GM23338 (cell line): ENCODE data around the gene SPNS3. TPM values are rescaled to one million over a fixed set of nuclear protein-coding genes. Genes with fewer than 3 reads are reported as not detected.

Source experiments
- ATAC-seq: fragments of 200-7000 bp; cut with Tn5 transposase; 3 replicates; pipeline ENCODE4 v1.9.1; 2020
- DNase-seq: peaks from one replicate; pipeline ENCODE4 v3.0.0-alpha.2; 2015; ENCODE audit warnings: low spot score
- H2AFZ ChIP-seq: fragments of 200-600 bp; sonication (generic); 2 replicates; pipeline ENCODE4 v1.8.0; 2016; ENCODE audit warnings: antibody characterized with exemption, mild to moderate bottlenecking, moderate library complexity
- H3F3A ChIP-seq: fragments of 200-600 bp; sonication (generic); replicated peaks from 2 replicates; pipeline ENCODE4 v1.8.0; 2017; ENCODE audit warnings: antibody characterized with exemption, mixed run types, low read depth
- H3K27ac ChIP-seq: fragments of 200-600 bp; sonication (generic); 2 replicates; pipeline ENCODE4 v1.6.1; 2016; ENCODE audit warnings: low read depth
- H3K27me3 ChIP-seq: fragments of 200-600 bp; sonication (generic); 2 replicates; pipeline ENCODE4 v1.8.0; 2016; ENCODE audit warnings: mild to moderate bottlenecking, mixed run types, moderate library complexity; ENCODE audit not compliant: insufficient read depth
- H3K36me3 ChIP-seq: fragments of 200-600 bp; sonication (generic); 2 replicates; pipeline ENCODE4 v1.8.0; 2016; ENCODE audit warnings: mild to moderate bottlenecking; ENCODE audit not compliant: insufficient read depth
- H3K4me1 ChIP-seq: fragments of 200-600 bp; sonication (generic); 2 replicates; pipeline ENCODE4 v1.8.0; 2016; ENCODE audit warnings: mild to moderate bottlenecking, moderate library complexity; ENCODE audit not compliant: insufficient read depth
- H3K4me2 ChIP-seq: fragments of 200-600 bp; sonication (generic); 2 replicates; pipeline ENCODE4 v1.7.1; 2017; ENCODE audit warnings: mixed run types
- H3K4me3 ChIP-seq: fragments of 200-600 bp; sonication (generic); 2 replicates; pipeline ENCODE4 v1.6.1; 2016; ENCODE audit warnings: mixed run types
- H3K79me2 ChIP-seq: fragments of 200-600 bp; sonication (generic); replicated peaks from 2 replicates; pipeline ENCODE4 v1.8.0; 2017; ENCODE audit warnings: mild to moderate bottlenecking; ENCODE audit not compliant: insufficient read depth
- H3K9me2 ChIP-seq: fragments of 200-600 bp; sonication (generic); 2 replicates; pipeline ENCODE4 v1.8.0; 2017; ENCODE audit not compliant: insufficient read depth
- H4K20me1 ChIP-seq: fragments of 200-600 bp; sonication (generic); replicated peaks from 2 replicates; pipeline ENCODE4 v1.8.0; 2017; ENCODE audit warnings: mild to moderate bottlenecking; ENCODE audit not compliant: insufficient read depth
- H3K27ac Mint-ChIP-seq: 2 replicates; pipeline ENCODE4 v1.8.0; 2020; ENCODE audit warnings: inconsistent platforms, mild to moderate bottlenecking, moderate library complexity, mixed read lengths
- H3K27me3 Mint-ChIP-seq: 3 replicates; pipeline ENCODE4 v1.8.0; 2022; ENCODE audit warnings: low read depth, mild to moderate bottlenecking, moderate library complexity, mixed read lengths, inconsistent platforms; ENCODE audit not compliant: insufficient read depth, poor library complexity
- H3K36me3 Mint-ChIP-seq: 3 replicates; pipeline ENCODE4 v1.8.0; 2021; ENCODE audit warnings: low read depth, mild to moderate bottlenecking, inconsistent platforms, moderate library complexity, mixed read lengths
- H3K4me1 Mint-ChIP-seq: 3 replicates; pipeline ENCODE4 v1.8.0; 2020; ENCODE audit warnings: mild to moderate bottlenecking, inconsistent platforms, mixed read lengths
- H3K4me3 Mint-ChIP-seq: 3 replicates; pipeline ENCODE4 v1.8.0; 2021; ENCODE audit warnings: moderate library complexity, mild to moderate bottlenecking, inconsistent platforms, mixed read lengths
- H3K9me3 Mint-ChIP-seq: 3 replicates; pipeline ENCODE4 v1.8.0; 2020; ENCODE audit warnings: moderate library complexity, mild to moderate bottlenecking, inconsistent platforms, mixed read lengths
- CREB1 ChIP-seq: fragments of 250-450 bp; sonication (Bioruptor Pico); IDR thresholded peaks from 2 replicates; pipeline ENCODE4 v1.5.0; 2020; ENCODE audit warnings: low read depth, mild to moderate bottlenecking, moderate library complexity
- CTCF ChIP-seq, 2 experiments: fragments of 200-600 bp in 1 of 2; sonication (generic) in 1 of 2; conservative IDR thresholded peaks; 2 replicates each; pipeline versions ENCODE4 v1.5.1 to v1.6.1; 2016 to 2017; ENCODE audit warnings: antibody characterized with exemption in 2 of 2, low read depth in 2 of 2, mild to moderate bottlenecking in 2 of 2, moderate library complexity in 1 of 2
- ETS1 ChIP-seq: IDR thresholded peaks from 2 replicates; pipeline ENCODE4 v1.6.1; 2016; ENCODE audit warnings: antibody characterized with exemption
- EZH2 ChIP-seq: fragments of 200-600 bp; sonication (generic); IDR thresholded peaks from one replicate; pipeline ENCODE4 v1.8.0; 2017; ENCODE audit warnings: antibody characterized with exemption, mild to moderate bottlenecking, low read depth; ENCODE audit not compliant: unreplicated experiment
- EZH2phosphoT487 ChIP-seq: fragments of 200-600 bp; sonication (generic); IDR thresholded peaks from one replicate; pipeline ENCODE4 v1.8.1; 2018; ENCODE audit warnings: antibody characterized with exemption; ENCODE audit not compliant: unreplicated experiment
- JUNB ChIP-seq: IDR thresholded peaks from one replicate; pipeline ENCODE4 v1.6.1; 2016; ENCODE audit warnings: antibody characterized with exemption; ENCODE audit not compliant: unreplicated experiment
- NANOG ChIP-seq: IDR thresholded peaks from 2 replicates; pipeline ENCODE4 v1.6.1; 2016; ENCODE audit warnings: antibody characterized with exemption, borderline replicate concordance
- POLR2AphosphoS5 ChIP-seq: IDR thresholded peaks from 2 replicates; pipeline ENCODE4 v1.6.1; 2016; ENCODE audit warnings: antibody characterized with exemption, low read depth
- REST ChIP-seq: IDR thresholded peaks from one replicate; pipeline ENCODE4 v1.6.1; 2018; ENCODE audit warnings: antibody characterized with exemption; ENCODE audit not compliant: unreplicated experiment
- STAT1 ChIP-seq: IDR thresholded peaks from one replicate; pipeline ENCODE4 v1.6.1; 2016; ENCODE audit warnings: antibody characterized with exemption; ENCODE audit not compliant: unreplicated experiment
- ZNF114 ChIP-seq: fragments of 250-450 bp; sonication (Bioruptor Pico); IDR thresholded peaks from 2 replicates; pipeline ENCODE4 v1.5.0; 2020; ENCODE audit warnings: mild to moderate bottlenecking, moderate library complexity
- ZNF331 ChIP-seq: fragments of 250-450 bp; sonication (Bioruptor Pico); IDR thresholded peaks from 2 replicates; pipeline ENCODE4 v1.5.0; 2020; ENCODE audit warnings: low read depth, mild to moderate bottlenecking, moderate library complexity
- ZNF462 ChIP-seq: fragments of 250-450 bp; sonication (Bioruptor Pico); IDR thresholded peaks from 2 replicates; pipeline ENCODE4 v1.5.0; 2020; ENCODE audit warnings: mild to moderate bottlenecking, moderate library complexity
- polyA plus RNA-seq: library from polyadenylated mRNA; unstranded; fragments of >200 nt; fragmentation: Nextera tagmentation; extraction: Ambion mirVana; gene quantifications from 2 replicates; pipeline ENCODE4 v1.2.1, GENCODE V29; 2016
- total RNA-seq: library from RNA; depleted of rRNA; stranded (reverse); fragments of >200 nt; shearing (Covaris generic); gene quantifications from 2 replicates; pipeline ENCODE4 v1.2.3, GENCODE V29; 2014

The SPNS3 gene
- total and polyA plus RNA-seq, 2 experiments from 2014 or later = not detected

GRCh38 chr17:4438162-4438944, 4.6 kb downstream of the SPNS3 start:
- Histone ChIP-seq H3K4me3 (no peak overlapping the region), H3K9me2 (no peaks in the 10 kb centered on the region), H3K4me2 (no peak overlapping the region), H4K20me1 (no peaks in the 10 kb centered on the region), H3K27ac (no peak overlapping the region), H2AFZ (no peak overlapping the region), H3K27me3 (no peaks in the 10 kb centered on the region), H3K79me2 (no peaks in the 10 kb centered on the region), H3F3A (no peaks in the 10 kb centered on the region), H3K4me1 (no peaks in the 10 kb centered on the region), H3K36me3 (no peaks in the 10 kb centered on the region)
- Mint-ChIP-seq H3K4me1 (no peaks in the 10 kb centered on the region), H3K36me3 (no peaks in the 10 kb centered on the region), H3K27me3 (peaks cover 10% of the 10 kb centered on the region), H3K4me3 (no peak overlapping the region), H3K9me3 (no peaks in the 10 kb centered on the region), H3K27ac (no peak overlapping the region)
- no peak for ATAC-seq
- TF ChIP-seq JUNB (no peak), ZNF462 (CRISPR knock-in tag) (no peak), CTCF (conservative IDR thresholded peaks at IDR 0.05; ENCODE audit: low read depth in 2 of 2) (no peak), REST (no peak), POLR2AphosphoS5 (no peak), EZH2 (no peak), NANOG (no peak), CREB1 (CRISPR knock-in tag) (no peak), ETS1 (no peak), STAT1 (no peak), EZH2phosphoT487 (no peak), ZNF114 (no peak), ZNF331 (no peak)
- no peak for DNase-seq
